HEK293 (cell line): Measurements from ENCODE around the gene C22orf15.

ENCODE experiments used
- CTCF ChIA-PET: fragments of 350-600 bp; formaldehyde crosslinking; extraction: SDS; loops from one replicate; lab custom pipeline; 2021; ENCODE audit warnings: antibody characterized with exemption; lab: Yijun Ruan, JAX
- POLR2A ChIA-PET: fragments of 300-600 bp; formaldehyde crosslinking; extraction: SDS; loops from one replicate; lab custom pipeline; 2020; ENCODE audit warnings: antibody characterized with exemption, inconsistent platforms; lab: Yijun Ruan, JAX
- H3K27ac ChIP-seq: fragments of 200-500 bp; sonication (Bioruptor generic); 2 replicates; pipeline ENCODE4 v1.5.1; 2014; ENCODE audit warnings: low read depth, low read length, control low read depth, inconsistent platforms; ENCODE audit errors: extremely low read depth
- H3K36me3 ChIP-seq, 2 experiments: fragments of 200-500 bp in 1 of 2; sonication (Bioruptor generic) in 1 of 2; 1 replicate in 1 of 2; 2 replicates in 1 of 2; pipeline ENCODE4 v1.5.1; 2014 to 2017; ENCODE audit warnings: inconsistent platforms in 2 of 2, low read length in 2 of 2; ENCODE audit not compliant: control insufficient read depth in 2 of 2, insufficient read depth in 1 of 2
- H3K4me1 ChIP-seq: fragments of 200-500 bp; sonication (Bioruptor generic); 2 replicates; pipeline ENCODE4 v1.5.1; 2014; ENCODE audit warnings: mild to moderate bottlenecking, low read length, inconsistent platforms; ENCODE audit not compliant: control insufficient read depth, insufficient read depth
- H3K4me3 ChIP-seq: 2 replicates; pipeline ENCODE4 v1.5.1; 2011; ENCODE audit warnings: low read depth, mild to moderate bottlenecking, control low read depth, low read length, moderate library complexity
- H3K9me3 ChIP-seq: fragments of 200-500 bp; sonication (Bioruptor generic); 2 replicates; pipeline ENCODE4 v1.5.1; 2014; ENCODE audit warnings: low read depth, low read length, inconsistent platforms; ENCODE audit not compliant: control insufficient read depth, insufficient read depth
- EGR2 ChIP-seq: fragments of 450-650 bp; formaldehyde crosslinking; IDR thresholded peaks from 2 replicates; pipeline ENCODE4 v1.5.1; 2016; ENCODE audit warnings: low read depth, missing biosample characterization, missing genetic modification characterization
- GLI4 ChIP-seq: fragments of 450-650 bp; formaldehyde crosslinking; IDR thresholded peaks from 2 replicates; pipeline ENCODE4 v1.5.1; 2016; ENCODE audit warnings: missing biosample characterization, missing genetic modification characterization
- HIC1 ChIP-seq: fragments of 450-650 bp; formaldehyde crosslinking; IDR thresholded peaks from 2 replicates; pipeline ENCODE4 v1.5.1; 2016; ENCODE audit warnings: missing biosample characterization, missing genetic modification characterization
- KLF1 ChIP-seq: fragments of 450-650 bp; formaldehyde crosslinking; IDR thresholded peaks from 2 replicates; pipeline ENCODE4 v1.5.1; 2016; ENCODE audit warnings: missing biosample characterization, missing genetic modification characterization
- KLF17 ChIP-seq: fragments of 450-650 bp; formaldehyde crosslinking; IDR thresholded peaks from 2 replicates; pipeline ENCODE4 v1.5.1; 2016; ENCODE audit warnings: missing biosample characterization, missing genetic modification characterization
- MEIS1 ChIP-seq: sonication (generic); formaldehyde crosslinking; IDR thresholded peaks from 2 replicates; pipeline ENCODE4 v1.8.1; 2022; ENCODE audit warnings: missing genetic modification reagents, mild to moderate bottlenecking, borderline replicate concordance
- OSR2 ChIP-seq: fragments of 450-650 bp; formaldehyde crosslinking; IDR thresholded peaks from 2 replicates; pipeline ENCODE4 v1.5.1; 2016; ENCODE audit warnings: missing biosample characterization, missing genetic modification characterization
- OVOL3 ChIP-seq: fragments of 450-650 bp; formaldehyde crosslinking; IDR thresholded peaks from 2 replicates; pipeline ENCODE4 v1.5.1; 2016; ENCODE audit warnings: missing biosample characterization, missing genetic modification characterization
- PATZ1 ChIP-seq: fragments of 450-650 bp; formaldehyde crosslinking; IDR thresholded peaks from 2 replicates; pipeline ENCODE4 v1.5.1; 2016; ENCODE audit warnings: missing biosample characterization, missing genetic modification characterization
- REPIN1 ChIP-seq: fragments of 450-650 bp; formaldehyde crosslinking; IDR thresholded peaks from 2 replicates; pipeline ENCODE4 v1.5.1; 2017; ENCODE audit warnings: missing biosample characterization, missing genetic modification characterization, low read depth
- SALL2 ChIP-seq: fragments of 450-650 bp; formaldehyde crosslinking; IDR thresholded peaks from 2 replicates; pipeline ENCODE4 v1.5.0; 2017; ENCODE audit warnings: missing biosample characterization, mild to moderate bottlenecking, missing genetic modification characterization, borderline replicate concordance
- SP2 ChIP-seq: fragments of 450-650 bp; formaldehyde crosslinking; IDR thresholded peaks from 2 replicates; pipeline ENCODE4 v1.5.1; 2016; ENCODE audit warnings: missing biosample characterization, missing genetic modification characterization
- ZBTB11 ChIP-seq: fragments of 450-650 bp; formaldehyde crosslinking; conservative IDR thresholded peaks from 2 replicates; pipeline ENCODE4 v1.5.1; 2016; ENCODE audit warnings: low read depth, missing biosample characterization, missing genetic modification characterization
- ZBTB17 ChIP-seq: fragments of 450-650 bp; formaldehyde crosslinking; IDR thresholded peaks from 2 replicates; pipeline ENCODE4 v1.5.1; 2016; ENCODE audit warnings: missing biosample characterization, missing genetic modification characterization
- ZBTB20 ChIP-seq: fragments of 450-650 bp; formaldehyde crosslinking; IDR thresholded peaks from 2 replicates; pipeline ENCODE4 v1.5.1; 2016; ENCODE audit warnings: missing biosample characterization, missing genetic modification characterization
- ZNF10 ChIP-seq: fragments of 450-650 bp; formaldehyde crosslinking; IDR thresholded peaks from 2 replicates; pipeline ENCODE4 v1.5.1; 2017; ENCODE audit warnings: missing biosample characterization, missing genetic modification characterization
- ZNF169 ChIP-seq: fragments of 450-650 bp; formaldehyde crosslinking; IDR thresholded peaks from 2 replicates; pipeline ENCODE4 v1.5.1; 2016; ENCODE audit warnings: missing biosample characterization, missing genetic modification characterization
- ZNF18 ChIP-seq: fragments of 450-650 bp; formaldehyde crosslinking; IDR thresholded peaks from 2 replicates; pipeline ENCODE4 v1.5.1; 2016; ENCODE audit warnings: missing biosample characterization, missing genetic modification characterization
- ZNF23 ChIP-seq: fragments of 450-650 bp; formaldehyde crosslinking; IDR thresholded peaks from 2 replicates; pipeline ENCODE4 v1.5.1; 2016; ENCODE audit warnings: missing biosample characterization, missing genetic modification characterization, borderline replicate concordance
- ZNF292 ChIP-seq: fragments of 450-650 bp; formaldehyde crosslinking; IDR thresholded peaks from 2 replicates; pipeline ENCODE4 v1.5.1; 2016; ENCODE audit warnings: low read depth, missing biosample characterization, missing genetic modification characterization, borderline replicate concordance
- ZNF335 ChIP-seq: fragments of 450-650 bp; formaldehyde crosslinking; conservative IDR thresholded peaks from 2 replicates; pipeline ENCODE4 v1.5.1; 2016; ENCODE audit warnings: missing biosample characterization, missing genetic modification characterization
- ZNF37A ChIP-seq: fragments of 450-650 bp; IDR thresholded peaks from 2 replicates; pipeline ENCODE4 v1.5.1; 2018; ENCODE audit warnings: missing biosample characterization, missing genetic modification characterization
- ZNF514 ChIP-seq: fragments of 450-650 bp; formaldehyde crosslinking; IDR thresholded peaks from 2 replicates; pipeline ENCODE4 v1.5.1; 2016; ENCODE audit warnings: missing biosample characterization, missing genetic modification characterization
- ZNF555 ChIP-seq: fragments of 450-650 bp; formaldehyde crosslinking; conservative IDR thresholded peaks from 2 replicates; pipeline ENCODE4 v1.5.1; 2017; ENCODE audit warnings: missing biosample characterization, mild to moderate bottlenecking, missing genetic modification characterization, inconsistent platforms
- ZNF623 ChIP-seq: fragments of 450-650 bp; formaldehyde crosslinking; IDR thresholded peaks from 2 replicates; pipeline ENCODE4 v1.5.1; 2016; ENCODE audit warnings: missing biosample characterization, missing genetic modification characterization
- ZNF654 ChIP-seq: fragments of 450-650 bp; formaldehyde crosslinking; IDR thresholded peaks from 2 replicates; pipeline ENCODE4 v1.5.1; 2016; ENCODE audit warnings: low read depth, missing biosample characterization, missing genetic modification characterization
- ZNF660 ChIP-seq: fragments of 450-650 bp; IDR thresholded peaks from 2 replicates; pipeline ENCODE4 v1.5.1; 2018; ENCODE audit warnings: missing biosample characterization, mild to moderate bottlenecking, missing genetic modification characterization
- ZNF670 ChIP-seq: fragments of 450-650 bp; formaldehyde crosslinking; IDR thresholded peaks from 2 replicates; pipeline ENCODE4 v1.5.1; 2016; ENCODE audit warnings: missing biosample characterization, missing genetic modification characterization, low read depth

C22orf15 gene

GRCh38 chr22:23751441-23751996, 11.3 kb upstream of the C22orf15 start:
- ChIA-PET CTCF (interaction anchor here (0.5 to 1.0 kb wide), 3 partner anchors 24 to 210 kb away, joined by 3 read pairs; no protein-coding TSS in a partner anchor), POLR2A (interaction anchor here (0.6 to 1.4 kb wide), 10 partner anchors 12 to 106 kb away, joined by 3 to 9 read pairs (median 4); partner anchors contain the start of gene SLC2A11)
- TF ChIP-seq ZNF654 (tag by site-specific recombination) (no peak), ZNF169 (no peak), MEIS1 (CRISPR knock-in tag) (0 out of 2 replicates have a peak, but pooled peaks have one; percentile 4), ZNF23 (tag by site-specific recombination) (no peak), PATZ1 (tag by site-specific recombination) (peak; percentile 4; the same call in 1 of the 2 replicates), ZNF335 (tag by site-specific recombination) (peak; percentile 8), OSR2 (tag by site-specific recombination) (no peak), ZNF555 (tag by site-specific recombination) (no peak), ZBTB20 (tag by site-specific recombination) (peak; percentile 39; the same call in 1 of the 2 replicates), GLI4 (tag by site-specific recombination) (no peak; the same call in 1 of the 2 replicates), SALL2 (no peak), ZNF623 (tag by site-specific recombination) (no peak), HIC1 (tag by site-specific recombination) (0 out of 2 replicates have a peak, but pooled peaks have one; percentile 26), EGR2 (tag by site-specific recombination) (no peak), OVOL3 (no peak), ZBTB11 (tag by site-specific recombination) (0 out of 2 replicates have a peak, but pooled peaks have one; percentile 10), ZNF18 (0 out of 2 replicates have a peak, but pooled peaks have one; percentile 7), ZNF10 (tag by site-specific recombination) (no peak), REPIN1 (tag by site-specific recombination) (no peak), ZNF37A (tag by site-specific recombination) (no peak), ZNF292 (tag by site-specific recombination) (no peak), KLF1 (tag by site-specific recombination) (peak; percentile 59), ZNF514 (tag by site-specific recombination) (no peak), ZNF670 (tag by site-specific recombination) (no peak), SP2 (tag by site-specific recombination) (peak; percentile 10; the same call in 1 of the 2 replicates), ZNF660 (tag by site-specific recombination) (no peak), ZBTB17 (no peak), KLF17 (tag by site-specific recombination) (0 out of 2 replicates have a peak, but pooled peaks have one; percentile 2)

More at GRCh38 chr22:23751441-23751996, 11.3 kb upstream of the C22orf15 start:
- Histone ChIP-seq H3K4me1 (peaks cover 9% of the 10 kb centered on the region; the same call in 1 of the 2 replicates), H3K27ac (peak overlapping the region; percentile 98), H3K36me3 (no peaks in the 10 kb centered on the region; a peak in 1 of 3 replicates), H3K4me3 (peak overlapping the region; percentile 84), H3K9me3 (no peaks in the 10 kb centered on the region)
